GM06990 (cell line): ENCODE results near the gene APOA1.
"Not testable (repeated sequence)": the region's sequence is repeated elsewhere in the genome, so short reads cannot be mapped to it uniquely, and the experiment has no call there.

Source experiments
- DNase-seq: peaks from one replicate; pipeline ENCODE4 v3.0.0-alpha.2; 2011; ENCODE audit not compliant: insufficient read length; ENCODE audit errors: extremely low read depth
- H3K27me3 ChIP-seq: replicated peaks from 2 replicates; pipeline ENCODE4 v1.6.0; 2011; ENCODE audit warnings: low read length; ENCODE audit not compliant: control insufficient read depth, insufficient read depth
- H3K36me3 ChIP-seq: 2 replicates; pipeline ENCODE4 v1.5.1; 2011; ENCODE audit warnings: low read length; ENCODE audit not compliant: control insufficient read depth, insufficient read depth
- H3K4me3 ChIP-seq: replicated peaks from 2 replicates; pipeline ENCODE4 v1.5.1; 2011; ENCODE audit warnings: low read depth, mild to moderate bottlenecking, control low read depth, low read length
- CTCF ChIP-seq: IDR thresholded peaks from 2 replicates; pipeline ENCODE4 v1.5.1; 2011; ENCODE audit warnings: low read length, control low read depth, mild to moderate bottlenecking, inconsistent platforms; ENCODE audit not compliant: insufficient read depth, poor library complexity, severe bottlenecking

Gene APOA1

DNA sequence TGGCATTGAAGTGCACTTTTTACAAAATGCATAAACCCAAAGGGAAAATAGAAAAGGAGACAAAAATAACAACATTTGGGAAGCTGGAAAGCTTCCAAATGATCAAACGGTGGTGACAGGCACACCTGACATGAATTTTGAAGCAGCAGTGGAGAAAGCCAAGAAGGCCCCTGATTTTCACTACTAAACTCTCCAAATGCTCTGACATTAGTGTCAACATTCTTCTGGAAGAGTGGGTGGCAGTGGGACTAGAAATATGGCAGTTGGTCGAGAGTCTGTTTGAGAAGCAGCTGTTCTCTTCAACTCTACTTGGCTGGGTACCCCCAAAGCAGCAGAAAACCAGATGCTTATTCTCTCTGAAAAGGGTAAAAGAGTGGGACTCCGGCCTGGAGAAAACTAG, 33.4 kb downstream of the APOA1 start:
- DNase-seq = no peak
- Histone ChIP-seq H3K36me3 (no peaks in the 10 kb centered on the region), H3K4me3 (no peak overlapping the region), H3K27me3 (no peaks in the 10 kb centered on the region)
- no peak for TF ChIP-seq CTCF

GRCh38 chr11:116801662-116802061, 35.8 kb downstream of the APOA1 start:
- not testable (repeated sequence) for H3K4me3 ChIP-seq, H3K36me3 ChIP-seq, H3K27me3 ChIP-seq, DNase-seq

DNA sequence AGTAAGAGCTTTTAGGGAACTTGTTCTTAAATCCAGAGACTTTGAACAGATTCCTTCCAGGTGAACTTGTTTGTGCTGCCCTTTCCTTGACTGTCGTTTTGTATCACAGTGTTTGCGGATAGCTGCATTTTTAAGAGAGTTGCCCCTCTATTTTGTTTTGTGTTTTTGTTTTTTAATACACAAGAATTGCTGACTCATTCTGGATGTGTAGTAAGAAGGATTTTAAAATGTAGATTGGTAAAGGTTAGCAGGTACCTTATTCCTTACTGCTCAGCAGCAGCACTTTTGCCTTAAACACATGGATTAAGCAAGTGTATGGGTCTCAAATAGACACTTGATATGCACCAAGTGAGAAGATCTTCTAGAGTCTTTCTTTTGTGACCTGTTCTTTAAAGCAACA, 36.8 kb downstream of the APOA1 start:
- Histone ChIP-seq H3K27me3 (no peaks in the 10 kb centered on the region), H3K36me3 (no peaks in the 10 kb centered on the region), H3K4me3 (no peak overlapping the region)
- DNase-seq = no peak
- TF ChIP-seq CTCF = no peak

DNA sequence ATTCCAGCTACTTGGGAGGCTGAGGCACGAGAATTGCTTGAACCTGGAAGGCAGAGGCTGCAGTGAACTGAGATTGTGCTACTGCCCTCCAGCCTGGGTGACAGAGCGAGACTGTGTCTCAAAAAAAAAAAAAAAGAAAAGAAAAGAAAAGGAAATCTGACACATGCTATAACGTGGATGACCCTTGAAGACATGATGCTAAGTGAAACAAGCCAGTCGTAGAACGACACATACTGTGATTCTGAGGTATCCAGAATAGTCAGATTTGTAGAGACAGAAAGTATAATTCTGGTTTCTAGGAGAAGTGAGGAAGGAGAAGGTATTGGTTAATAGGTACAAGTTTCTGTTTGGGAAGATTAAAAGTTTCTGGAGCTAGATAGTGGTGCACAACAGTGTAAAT, 39.1 kb downstream of the APOA1 start:
- TF ChIP-seq CTCF = no peak
- DNase-seq = no peak
- Histone ChIP-seq H3K36me3 (no peaks in the 10 kb centered on the region), H3K4me3 (no peak overlapping the region), H3K27me3 (no peaks in the 10 kb centered on the region)

GRCh38 chr11:116797816-116798215, 39.6 kb downstream of the APOA1 start:
- Histone ChIP-seq H3K4me3 (no peak overlapping the region), H3K27me3 (no peaks in the 10 kb centered on the region), H3K36me3 (no peaks in the 10 kb centered on the region)
- no peak for TF ChIP-seq CTCF
- DNase-seq = no peak

- no peaks in the 10 kb centered on the region for H3K27me3 ChIP-seq
- H3K36me3 ChIP-seq = no peaks in the 10 kb centered on the region
- no peak for TF ChIP-seq CTCF
- H3K4me3 ChIP-seq = no peak overlapping the region
- no peak for DNase-seq
Measured at GRCh38 chr11:116796548-116796947, 40.9 kb downstream of the APOA1 start.
